Jurkat, Clone E6-1 (cell line): ENCODE data around the gene BICDL1.

Experiments
- DNase-seq: peaks from one replicate; pipeline ENCODE4 v3.0.0-alpha.2; 2011; ENCODE audit warnings: low read depth, low spot score
- H3K4me3 ChIP-seq: 2 replicates; pipeline ENCODE4 v1.5.1; 2011; ENCODE audit warnings: mild to moderate bottlenecking, low read length, control low read depth, moderate library complexity

The BICDL1 gene

DNA sequence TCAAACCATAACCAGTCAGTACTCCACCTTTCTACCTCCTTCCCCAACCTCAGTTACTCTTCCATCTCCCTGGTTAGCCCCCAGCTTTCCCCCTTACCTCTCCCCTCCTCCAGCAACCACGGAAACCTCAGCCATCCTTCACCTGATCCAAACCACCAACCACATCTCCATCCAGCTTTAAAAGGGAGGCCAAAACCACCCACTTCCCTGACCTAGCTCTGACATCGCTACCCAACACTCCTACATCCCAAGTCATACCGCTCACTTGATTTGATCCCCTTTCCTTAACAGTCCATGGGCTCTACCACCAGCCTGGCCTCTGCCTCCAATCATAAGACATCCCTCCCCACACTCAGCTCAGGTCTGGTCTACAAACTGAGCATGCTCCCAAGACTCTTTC, 126.0 kb downstream of the BICDL1 start:
- DNase-seq: peak; percentile 48
- H3K4me3 ChIP-seq: peak overlapping the region; percentile 61; the same call in 1 of the 2 replicates

DNA sequence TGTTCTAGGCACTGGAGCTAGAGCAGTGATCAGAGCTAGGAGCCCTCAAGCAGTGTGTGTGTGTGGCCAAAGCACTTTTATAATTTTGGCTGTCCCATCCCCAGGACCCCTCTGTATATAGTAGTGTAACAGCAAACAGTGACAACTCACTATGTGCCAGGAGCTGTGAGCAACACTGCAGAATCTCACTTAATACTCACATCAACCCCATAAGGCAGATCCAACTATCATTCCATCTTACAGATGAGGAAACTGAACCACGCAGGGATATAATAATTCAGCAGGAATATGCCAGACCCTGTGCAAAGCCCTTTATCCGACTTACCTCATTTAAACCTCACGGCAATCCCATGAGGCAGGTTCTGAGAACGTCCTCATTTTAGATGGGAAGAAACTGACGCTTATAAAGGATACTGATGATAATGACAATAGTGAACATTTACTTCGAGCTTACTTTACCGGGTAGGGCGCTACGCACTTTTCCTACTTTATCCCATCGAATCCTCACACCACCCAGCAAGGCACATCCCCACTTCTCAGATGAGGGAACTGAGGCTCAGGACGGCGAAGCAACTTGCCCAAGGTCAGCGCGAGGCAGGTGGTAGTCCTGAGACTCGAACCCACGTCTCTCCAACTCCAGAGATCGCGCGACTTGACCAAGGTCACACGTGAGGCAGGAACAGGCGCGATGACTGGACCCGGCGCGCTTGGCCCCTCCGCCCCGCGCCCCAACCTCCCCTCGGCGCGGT, 126.8 kb downstream of the BICDL1 start:
- H3K4me3 ChIP-seq: peak overlapping the region; percentile 61
- DNase-seq: no peak

DNA sequence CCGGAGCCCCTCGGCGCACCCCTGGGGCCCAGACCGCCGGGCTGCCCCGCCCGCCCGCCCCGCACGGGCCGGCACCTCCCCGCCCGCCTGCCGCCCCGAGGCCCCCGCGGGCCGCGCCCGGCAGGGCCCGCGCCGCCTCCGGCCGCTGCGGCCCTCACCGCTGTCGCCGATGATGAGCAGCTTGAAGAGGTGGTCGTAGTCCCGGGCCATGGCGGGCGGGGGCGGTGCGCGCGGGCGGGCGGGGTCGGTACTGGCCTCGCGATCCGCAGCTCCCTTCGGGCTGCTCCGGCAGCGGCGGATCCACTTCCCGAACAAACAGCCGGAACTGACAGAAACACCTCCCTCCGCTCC, 127.4 kb downstream of the BICDL1 start, which contains the start of gene RAB35:
RAB35 (minus strand) TSS at position 313 of the 351 bp plus-strand sequence; CDS start at position 210, 103 bp downstream.
- no peak for DNase-seq

DNA sequence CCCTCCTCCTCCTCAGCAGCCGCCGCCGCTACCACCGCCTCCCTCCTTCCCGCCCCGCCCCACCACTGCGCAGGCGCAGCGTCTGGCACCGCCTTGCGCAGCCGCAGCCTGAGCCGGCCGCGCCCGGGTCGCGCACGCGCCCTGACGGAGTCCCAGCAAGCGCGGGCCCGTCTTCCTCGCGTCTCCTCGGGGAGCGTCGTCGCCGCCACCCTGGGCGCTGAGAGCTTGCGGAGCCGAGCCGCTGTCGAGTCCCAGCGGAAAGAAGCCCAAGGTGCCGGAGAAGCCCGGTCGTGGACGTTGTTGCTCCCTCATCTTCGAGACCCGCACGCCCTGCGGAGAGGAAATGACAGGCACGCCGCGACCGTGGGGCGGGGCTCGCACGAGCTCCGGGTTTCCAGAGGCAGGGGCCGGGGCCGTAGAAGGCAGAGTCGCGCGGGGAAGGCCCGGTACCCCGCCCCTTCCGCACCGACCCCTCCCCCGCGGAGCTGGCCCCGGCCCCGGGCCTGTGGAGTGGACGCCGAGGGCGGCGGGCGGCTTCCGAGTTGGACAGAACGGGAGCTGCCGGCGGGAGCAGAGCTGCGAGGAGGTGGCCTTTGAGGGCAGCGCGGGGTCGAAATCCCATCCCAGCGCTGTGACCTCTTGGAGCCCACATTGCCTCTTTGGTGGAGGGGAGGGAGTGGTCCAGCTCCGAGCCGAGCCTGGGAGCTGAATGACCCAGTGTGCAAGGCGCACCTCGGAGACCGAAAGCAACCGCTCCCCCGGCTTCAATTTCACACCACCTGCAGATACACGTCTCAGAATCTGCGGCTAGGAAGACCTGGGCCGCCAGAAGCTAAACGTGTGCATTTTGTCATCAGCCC, 128.0 kb downstream of the BICDL1 start:
- DNase-seq: peak; percentile 84
- peak overlapping the region; percentile 61 for H3K4me3 ChIP-seq

More for the DNA sequence above, 127.4 kb downstream of the BICDL1 start, which contains the start of gene RAB35:
- H3K4me3 ChIP-seq: peak within 1 kb of the TSS; percentile 61

DNA sequence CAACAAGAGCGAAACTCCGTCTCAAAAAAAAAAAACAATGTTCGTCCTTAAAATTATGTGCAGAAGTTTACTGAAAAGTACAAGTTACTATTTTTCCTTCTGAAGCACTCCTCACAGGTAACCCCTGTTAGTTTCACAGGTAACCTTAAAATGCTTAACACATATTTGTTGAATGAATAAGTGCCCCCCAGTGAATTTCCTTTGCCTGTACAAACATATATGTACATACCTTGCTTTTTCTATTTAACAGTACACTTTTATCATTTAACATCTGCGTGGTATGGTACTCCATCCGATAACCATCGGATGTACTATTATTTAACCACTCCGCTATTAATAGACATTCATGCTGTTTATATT, 128.9 kb downstream of the BICDL1 start:
- no peak for DNase-seq

DNA sequence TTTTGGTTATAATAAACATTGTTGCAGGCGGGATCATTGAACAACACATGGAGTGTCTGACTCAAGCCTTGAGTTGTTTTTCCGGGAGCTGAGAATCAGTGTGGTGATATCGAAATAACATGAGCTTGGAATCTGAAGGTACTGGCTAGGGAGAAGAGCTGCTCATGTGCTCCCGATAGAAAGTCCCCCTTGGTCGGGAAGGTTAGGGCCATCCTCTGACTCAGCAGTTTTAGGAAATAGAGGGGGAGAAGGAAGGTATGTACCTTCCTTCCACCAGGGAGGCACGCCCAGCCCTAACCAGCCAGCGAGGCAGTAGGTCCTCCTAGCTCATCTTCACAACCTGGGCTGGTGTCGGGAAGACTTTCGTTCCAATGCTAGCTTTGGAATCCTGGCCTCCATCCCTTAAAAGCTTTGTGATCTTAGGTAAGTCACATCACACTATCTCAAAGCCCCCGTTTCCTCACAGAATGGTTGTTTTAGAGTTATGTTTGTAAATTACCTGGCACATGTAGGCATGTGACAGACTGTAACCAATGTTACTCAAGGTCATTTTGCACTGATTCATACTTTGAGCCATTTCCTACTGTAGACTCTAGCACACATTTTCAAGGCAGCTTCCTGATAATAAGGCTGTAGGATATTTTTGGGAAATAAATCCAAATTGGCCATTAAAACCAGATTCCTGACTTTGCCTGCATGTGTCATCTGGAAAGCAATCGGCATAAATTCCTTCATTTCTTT, 129.5 kb downstream of the BICDL1 start:
- DNase-seq: no peak
- no peak overlapping the region for H3K4me3 ChIP-seq

More for the DNA sequence above, 128.9 kb downstream of the BICDL1 start:
- peak overlapping the region; percentile 61 for H3K4me3 ChIP-seq

DNA sequence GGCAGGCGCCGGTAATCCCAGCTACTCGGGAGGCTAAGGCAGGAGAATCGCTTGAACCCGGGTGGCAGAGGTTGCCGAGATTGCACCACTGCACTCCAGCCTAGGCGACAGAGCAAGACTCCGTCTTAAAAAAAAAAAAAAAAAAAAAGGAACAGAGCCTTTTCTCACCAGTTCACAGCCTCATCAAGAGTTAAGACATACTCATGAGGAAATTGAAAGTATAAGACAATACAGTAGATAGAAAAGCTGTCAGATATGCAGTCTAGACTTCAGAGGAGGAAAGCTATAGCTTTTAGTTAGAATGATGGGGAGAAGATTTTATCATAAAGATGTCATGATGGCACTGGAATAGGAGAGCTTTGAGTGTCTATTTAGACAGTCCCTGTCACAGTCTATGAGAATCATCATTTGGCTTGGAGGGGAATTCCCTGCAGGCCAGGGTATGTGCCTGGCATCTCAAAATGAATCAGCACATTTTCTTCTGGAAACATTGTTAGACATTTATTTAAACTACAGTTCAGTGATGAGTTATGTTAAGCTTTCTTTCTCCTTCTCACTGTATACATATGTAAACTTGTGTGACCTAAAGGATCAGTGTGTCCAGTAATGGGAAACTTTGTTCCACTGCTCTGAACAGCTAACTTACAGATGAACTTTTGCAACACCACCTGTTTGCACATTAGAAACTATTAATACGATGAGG, 130.4 kb downstream of the BICDL1 start:
- no peak for DNase-seq
- H3K4me3 ChIP-seq: no peak overlapping the region

DNA sequence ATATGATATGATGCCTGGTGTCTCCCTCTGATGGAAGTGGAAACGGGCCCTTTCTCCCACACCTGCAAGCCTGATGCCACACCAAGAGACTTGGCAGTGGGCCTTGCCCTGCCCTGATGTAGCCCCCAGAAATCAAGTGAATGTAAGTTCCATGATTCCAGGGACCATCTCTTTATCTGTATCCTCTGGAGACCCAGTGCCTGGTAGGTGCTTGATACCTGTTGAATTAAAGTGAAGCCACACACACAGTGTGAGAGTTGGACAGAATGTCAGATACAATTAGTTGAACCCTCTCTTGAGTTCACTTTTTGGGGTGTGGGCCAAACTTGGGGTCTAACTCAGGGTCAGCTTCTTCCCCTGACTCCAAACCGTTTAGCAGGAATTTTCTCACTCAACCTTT, 132.3 kb downstream of the BICDL1 start:
- no peak for DNase-seq
- no peak overlapping the region for H3K4me3 ChIP-seq

DNA sequence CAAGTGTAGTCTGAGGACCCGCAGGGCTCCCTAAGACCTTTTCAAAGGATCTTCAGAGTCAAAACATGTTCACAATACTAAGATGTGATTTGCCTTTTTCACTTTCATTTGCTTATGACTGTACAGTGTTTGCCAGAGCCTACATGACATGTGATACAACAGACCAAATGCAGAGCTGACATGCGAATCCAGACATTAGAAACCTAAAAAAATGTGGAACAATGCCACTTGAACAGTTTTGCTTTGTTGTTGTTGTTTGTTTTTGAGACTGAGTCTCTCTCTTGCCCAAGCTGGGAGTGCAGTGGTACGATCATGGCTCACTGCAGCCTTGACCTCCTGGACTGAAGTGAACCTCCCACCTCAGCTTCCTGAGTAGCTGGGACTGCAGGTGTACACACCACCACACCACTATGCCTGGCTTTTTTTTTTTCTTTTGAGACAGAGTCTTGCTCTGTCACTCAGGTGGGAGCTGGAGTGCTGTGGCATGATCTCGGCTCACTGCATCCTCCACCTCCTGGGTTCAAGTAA, 132.8 kb downstream of the BICDL1 start:
- no peak for DNase-seq
- no peak overlapping the region for H3K4me3 ChIP-seq

DNA sequence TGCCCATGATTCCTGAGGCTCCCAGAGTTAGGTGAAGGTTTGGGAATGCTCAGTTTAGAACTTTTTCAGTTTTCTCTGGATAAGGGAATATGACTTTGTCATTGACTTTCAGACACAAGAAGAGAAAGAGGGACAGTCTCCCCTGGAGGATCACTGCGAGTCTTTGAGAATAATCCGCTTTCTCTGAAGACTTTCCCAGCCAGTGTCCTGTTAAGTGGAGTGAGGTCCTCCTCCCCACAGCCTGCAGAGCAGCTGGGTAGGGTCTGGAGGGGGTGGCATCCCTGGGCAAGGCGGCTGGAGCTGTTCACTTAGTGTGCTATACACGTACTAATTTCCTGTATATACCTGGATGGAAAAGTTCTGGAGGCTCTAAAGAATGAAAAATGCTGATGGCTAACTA, 136.0 kb downstream of the BICDL1 start:
- DNase-seq: no peak
- no peak overlapping the region for H3K4me3 ChIP-seq

DNA sequence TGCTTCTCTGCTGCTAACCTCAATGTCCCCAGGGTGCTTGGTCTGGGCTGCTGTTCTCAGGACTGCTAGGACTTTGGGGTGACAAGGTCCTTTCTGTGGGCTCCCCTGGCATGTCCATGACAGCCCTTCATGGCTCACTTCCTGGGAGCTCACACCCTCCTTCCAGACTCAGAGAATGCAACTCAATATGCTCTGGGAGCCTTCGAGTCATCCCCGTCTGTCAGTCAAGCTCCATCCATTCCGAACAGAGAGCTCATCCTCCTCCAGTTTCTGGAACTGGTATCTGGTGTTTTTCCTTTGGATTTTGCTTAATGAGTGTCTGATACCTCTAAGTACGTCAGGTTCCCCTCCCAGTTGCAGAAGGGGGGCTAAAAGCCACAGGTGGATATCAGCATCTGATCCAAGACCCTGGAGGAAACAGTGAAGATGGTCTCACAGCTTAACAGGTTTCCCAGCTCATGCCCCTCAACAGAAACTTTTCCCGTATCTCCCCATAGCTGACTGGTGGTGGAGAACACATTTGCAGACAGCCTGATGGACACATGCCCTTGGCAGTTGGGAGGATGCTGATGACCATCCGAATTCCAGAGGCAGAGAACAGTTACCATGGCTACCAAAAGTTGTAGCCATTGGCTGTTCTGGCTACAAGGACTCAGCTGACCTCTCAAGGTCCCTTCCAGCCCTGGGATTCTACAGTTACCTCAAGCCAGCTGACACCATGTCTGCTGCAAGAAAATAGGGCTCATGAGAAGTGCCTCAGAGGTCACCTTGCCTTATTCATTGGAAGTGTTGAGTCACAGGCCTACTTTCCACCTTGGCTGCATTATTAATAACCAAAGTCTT, 137.0 kb downstream of the BICDL1 start:
- no peak for DNase-seq
- H3K4me3 ChIP-seq: no peak overlapping the region

DNA sequence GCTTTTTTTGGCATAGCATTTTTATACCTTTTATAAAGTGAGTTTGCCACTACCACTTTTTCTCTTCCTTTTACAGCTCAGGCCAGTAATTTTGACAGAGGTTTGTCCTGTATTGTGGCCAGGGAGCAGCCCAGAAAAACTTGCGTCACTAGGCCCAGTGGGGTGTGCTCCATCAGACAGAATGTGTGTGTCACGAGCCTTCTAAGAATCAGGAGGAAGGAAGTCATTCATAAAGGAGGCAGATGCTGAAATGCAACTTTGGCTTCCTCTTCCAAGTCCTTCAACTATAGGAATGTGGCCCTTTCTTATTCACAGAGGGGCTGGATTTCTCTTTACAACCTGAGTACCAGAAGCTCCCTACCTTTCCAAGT, 137.6 kb downstream of the BICDL1 start:
- DNase-seq: no peak
- H3K4me3 ChIP-seq: no peak overlapping the region

DNA sequence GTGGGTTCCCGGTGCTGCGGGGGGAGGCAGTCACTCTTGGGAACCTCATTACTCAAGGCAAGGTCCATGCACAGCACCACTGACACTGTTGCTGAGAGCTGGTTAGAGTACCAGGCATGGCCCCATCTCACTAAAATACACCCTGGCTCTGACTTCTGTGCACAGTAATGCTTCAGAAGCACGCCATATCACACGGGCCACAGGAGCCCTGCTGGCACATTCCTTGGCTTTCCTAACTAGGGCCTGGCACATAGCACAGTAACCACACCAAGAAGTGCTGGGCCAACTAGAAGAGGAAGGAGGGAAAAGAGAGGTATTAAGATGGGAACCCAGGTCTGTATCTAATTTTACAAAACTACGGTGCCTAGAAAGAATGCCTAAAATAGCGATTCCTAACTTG, 141.0 kb downstream of the BICDL1 start:
- H3K4me3 ChIP-seq: no peak overlapping the region
- no peak for DNase-seq

DNA sequence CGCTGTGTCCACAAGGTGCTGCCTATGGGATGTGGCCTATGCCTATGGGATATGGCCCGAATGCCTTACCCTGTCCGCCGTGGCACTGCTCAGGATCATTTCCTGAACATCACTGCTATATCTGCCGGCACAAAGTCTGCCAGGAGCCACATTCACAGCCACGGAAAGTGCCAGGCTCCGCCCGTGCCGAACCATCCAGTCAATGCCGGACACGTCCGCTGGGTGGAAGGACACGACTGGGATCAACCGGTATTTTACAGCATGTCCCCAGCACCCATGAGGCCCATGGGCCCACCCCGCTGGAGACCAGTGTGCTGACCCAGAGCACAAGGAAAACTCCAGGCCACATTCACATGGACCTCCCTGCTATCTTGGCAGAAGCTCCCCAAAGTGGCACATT, 142.1 kb downstream of the BICDL1 start:
- DNase-seq: no peak
- no peak overlapping the region for H3K4me3 ChIP-seq

DNA sequence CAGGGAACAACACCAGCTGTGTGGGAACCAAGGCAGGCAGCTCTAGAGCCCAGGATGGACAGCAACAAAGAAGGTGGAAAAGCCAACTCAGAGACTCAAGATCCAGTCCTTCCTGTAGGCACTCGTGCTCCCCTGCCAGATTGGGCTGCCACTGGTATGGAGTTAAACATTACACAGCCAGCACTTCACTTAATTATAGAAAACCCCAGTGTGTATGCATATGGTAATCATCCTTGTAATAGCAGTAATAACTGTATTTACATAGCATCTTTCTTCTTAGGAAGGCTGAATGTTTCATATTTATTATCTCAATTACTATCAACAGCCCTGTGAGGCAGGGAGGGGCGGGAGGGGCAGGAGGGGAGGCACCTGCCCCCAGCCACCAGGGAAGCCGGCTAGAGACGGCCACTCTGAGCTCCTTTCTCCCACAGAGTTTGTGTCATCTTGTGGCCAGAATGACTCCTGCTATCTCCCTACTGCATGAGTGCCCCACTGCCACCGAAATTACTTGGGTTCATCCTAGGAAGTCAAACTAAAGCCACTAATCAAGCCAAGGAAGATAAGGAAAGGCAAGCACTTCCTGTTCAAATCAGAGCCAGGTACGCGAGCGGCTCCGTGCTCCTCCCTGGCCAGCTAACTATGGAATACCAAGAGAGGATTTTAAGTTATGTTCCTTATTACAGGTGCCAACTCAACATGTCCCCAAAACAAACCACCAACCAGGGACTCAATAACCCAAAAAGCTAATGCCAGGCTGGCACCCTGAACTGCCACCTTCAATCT, 143.2 kb downstream of the BICDL1 start:
- DNase-seq: no peak
- no peak overlapping the region for H3K4me3 ChIP-seq

DNA sequence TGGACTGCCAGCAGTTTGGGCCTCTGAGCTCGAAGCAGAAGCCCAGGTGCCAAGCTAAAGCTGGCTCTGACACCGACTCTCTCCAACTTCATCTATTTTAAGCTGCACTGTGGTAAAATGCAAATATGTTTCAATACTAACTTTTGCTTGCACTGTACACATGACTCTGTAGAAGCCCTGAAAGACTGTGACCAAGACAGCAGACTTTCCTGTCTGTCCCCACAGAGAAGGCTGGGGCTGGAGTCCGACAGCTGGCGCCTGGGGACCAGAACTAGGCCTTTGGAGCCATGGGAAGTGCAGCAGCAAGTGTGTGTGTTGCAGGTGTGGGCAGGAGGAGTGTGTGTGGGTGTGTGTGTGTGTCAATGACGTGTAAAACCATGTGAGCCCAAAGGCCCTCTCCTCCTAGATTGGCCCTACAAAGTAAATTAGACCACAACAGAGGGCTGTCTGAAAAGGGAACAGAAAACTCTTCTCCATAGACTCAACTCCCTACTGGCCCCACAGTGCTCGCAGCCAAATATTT, 143.9 kb downstream of the BICDL1 start:
- no peak for DNase-seq
- no peak overlapping the region for H3K4me3 ChIP-seq

DNA sequence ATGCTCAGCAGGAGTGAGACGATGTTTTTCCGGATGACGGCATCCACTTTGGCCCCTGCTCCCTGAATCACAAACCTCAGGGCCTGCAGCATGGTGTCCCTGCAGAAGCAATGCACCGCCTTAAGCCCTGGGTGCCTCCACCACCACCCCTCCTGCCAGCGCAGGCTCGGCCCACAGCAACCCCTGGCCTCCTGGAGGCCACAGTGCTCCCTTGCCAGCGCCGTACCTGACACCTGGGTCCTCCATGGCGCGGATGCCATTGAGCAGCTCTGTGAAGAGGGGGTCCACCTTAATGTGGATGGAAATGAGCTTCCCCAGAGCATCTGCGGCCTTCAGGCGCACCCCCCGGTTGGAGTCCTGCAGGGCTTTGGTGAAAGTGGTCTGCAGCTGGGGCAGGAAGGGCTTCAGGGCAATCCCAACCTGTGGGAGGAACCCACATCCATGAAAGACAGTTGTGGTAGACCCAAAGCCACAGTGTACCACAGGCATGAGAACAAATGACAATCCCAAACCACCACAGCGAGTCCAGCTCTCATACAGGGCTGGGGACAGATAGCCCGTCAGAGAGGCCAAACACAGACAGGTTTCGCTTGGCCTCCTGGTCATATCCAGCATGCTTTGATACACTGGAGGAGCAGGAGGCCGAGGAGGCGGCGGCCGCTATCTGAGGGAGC, 145.4 kb downstream of the BICDL1 start:
- no peak overlapping the region for H3K4me3 ChIP-seq
- no peak for DNase-seq
